Non-pigmented ciliary epithelial cell (primary cell): ENCODE results near the gene ESRRA.

Experiments
- DNase-seq: peaks from one replicate; pipeline ENCODE4 v3.0.0-alpha.2; 2010; ENCODE audit warnings: low read depth

Gene ESRRA

DNA sequence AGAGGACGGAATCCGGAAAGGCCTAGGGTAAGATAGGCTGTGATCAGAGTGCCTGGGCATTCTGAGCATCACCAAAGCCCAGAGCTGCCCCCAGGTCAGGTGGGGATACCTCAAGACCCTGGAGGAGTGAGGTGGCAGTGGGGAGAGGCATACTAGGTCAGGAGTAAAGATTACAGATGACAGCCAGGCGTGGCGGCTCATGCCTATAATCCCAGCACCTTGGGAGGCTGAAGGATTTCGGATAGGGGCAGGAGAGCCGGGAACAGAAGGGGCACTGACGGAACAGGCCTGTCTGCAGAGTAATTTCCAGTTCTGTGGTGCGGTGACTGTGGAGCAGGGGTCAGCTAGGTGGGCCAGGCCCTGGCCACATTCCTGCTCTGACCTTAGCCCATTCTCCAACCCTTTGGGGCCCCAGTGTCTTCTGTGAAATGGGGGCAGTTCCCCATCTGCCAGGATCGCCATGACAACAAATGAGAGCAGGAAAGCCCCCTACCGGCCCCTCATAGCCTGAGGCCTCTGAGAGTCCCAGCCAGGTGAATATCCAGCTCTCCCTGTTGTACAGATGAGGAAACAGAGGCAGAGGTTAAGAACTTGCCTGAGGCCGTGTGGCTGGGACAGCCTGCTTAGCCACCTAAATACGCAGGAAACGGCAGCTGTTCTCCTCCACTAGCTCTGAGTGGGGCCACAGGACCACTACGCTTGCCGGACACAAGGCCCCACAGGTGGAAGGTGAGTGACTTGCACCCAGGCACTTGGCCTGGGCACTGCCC is 30.1 kb upstream of the ESRRA start:
- no peak for DNase-seq

DNA sequence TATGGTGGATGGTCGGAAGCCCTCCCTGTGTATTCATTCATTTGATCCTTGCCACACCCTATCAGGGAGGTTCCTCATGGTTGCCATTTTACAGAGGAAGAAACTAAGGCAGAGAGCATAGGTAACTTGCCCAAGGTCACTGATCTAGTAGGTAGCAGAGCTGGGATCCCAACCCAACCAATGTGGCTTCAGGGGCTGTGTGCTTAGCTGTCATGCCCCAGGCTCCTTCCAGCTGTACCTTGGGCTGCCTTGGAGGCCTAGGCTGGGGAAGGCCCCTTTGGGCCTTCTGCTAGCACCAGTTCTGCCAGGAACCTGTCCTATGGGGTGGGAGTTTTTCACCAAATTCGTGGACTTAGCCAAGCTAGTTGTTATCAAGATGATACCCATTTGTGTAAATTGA is 29.5 kb upstream of the ESRRA start:
- DNase-seq, result no peak

DNA sequence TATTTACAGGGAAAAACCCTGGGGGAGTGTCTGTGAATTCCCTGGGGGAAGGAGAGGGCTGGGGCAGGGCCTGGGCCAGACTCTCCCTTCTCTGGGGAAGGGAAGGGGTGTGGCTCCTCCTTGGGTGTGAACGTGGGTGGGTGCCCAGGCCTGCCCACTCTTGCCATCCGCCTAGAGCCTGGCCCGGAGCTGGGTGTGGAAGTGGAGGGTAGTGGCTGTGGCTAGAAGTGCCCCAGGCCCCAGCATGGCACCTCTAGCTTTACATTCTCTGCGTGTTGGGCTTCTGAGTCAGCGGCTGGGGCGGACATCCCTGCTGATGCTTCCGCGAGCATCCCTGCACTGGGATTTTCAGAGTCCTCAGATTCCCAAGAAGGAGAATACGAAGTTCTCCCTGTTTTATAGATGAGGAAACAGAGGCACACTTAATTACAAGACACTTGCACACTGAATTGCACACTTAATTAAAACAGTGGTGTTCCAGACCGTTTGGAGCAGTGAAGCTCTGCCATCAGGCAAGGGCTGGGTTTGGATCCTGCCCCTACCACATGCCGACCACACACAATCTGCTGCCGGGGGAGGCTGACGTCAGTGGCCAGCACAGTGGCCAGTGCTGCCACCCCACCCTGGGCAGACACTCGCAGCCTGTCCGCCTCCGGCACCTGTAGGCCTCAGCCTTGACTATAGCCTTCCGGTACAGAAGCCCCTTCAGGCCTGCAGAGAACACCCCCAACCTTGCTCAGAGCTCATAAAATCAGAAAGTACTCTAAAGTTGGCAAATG is 28.5 kb upstream of the ESRRA start:
- no peak for DNase-seq

DNA sequence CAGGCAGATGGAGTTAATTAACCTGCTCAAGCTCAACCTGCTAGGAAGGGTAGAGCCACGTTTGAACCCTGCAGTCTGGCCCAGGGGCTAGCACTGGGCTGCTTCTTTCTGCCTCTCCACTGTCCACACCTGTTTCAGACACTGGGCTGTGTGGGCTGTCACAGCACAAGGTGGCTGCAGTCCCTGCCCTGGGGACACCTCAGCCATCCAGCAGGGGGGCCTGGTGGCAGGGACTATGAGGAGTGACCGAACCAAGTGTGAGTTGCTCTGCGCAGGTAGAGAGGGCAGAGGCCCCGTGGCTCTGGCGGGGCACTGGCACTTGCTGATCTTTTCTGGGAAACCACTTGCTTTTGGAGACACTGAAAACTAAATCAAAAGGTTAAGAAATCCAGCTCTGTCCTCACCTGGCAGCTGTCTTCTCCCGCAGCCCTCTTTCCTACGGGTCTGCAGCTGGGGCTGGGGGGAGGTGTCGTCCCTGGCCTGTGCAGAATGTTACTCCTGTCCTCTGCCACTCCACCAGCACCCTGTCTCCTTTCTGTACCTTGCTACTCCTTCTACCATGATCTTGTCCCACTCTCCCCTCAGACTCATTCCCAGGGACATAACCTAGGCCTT is 26.6 kb upstream of the ESRRA start:
- no peak for DNase-seq

DNA sequence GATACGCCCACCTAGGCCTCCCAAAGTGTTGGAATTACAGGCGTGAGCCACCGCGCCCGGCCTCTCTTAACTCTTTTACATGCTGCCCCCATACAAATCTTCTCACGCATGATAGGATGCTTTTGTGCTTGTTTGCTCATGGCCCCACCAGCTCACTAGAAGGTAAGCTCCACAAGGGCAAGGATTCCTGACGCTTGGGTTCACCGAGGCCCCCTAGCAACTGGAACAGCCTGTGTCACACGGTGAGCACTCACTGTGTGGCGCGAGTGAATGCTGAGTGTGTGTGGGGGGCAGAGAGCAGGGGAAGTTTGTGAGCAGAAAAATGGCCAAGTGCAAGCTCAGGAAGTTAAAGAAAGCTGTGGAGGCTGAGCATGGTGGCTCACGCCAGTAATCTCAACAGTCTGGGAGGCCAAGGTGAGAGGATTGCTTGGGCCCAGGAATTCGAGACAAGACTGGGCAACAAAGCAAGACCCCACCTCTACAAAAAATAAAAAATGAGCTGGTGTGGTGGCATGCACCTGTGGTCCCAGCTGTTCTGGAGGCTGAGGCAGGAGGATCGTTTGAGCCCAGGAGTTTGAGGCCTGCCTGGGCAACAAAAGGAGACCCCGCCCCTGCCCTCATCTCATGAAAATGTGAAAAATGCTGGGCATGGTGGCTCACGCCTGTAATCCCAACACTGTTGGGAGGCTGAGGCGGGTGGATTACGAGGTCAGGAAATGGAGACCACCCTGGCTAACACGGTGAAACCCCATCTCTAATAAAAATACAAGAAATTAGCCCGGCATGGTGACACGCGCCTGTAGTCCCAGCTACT is 23.2 kb upstream of the ESRRA start:
- DNase-seq, result no peak

DNA sequence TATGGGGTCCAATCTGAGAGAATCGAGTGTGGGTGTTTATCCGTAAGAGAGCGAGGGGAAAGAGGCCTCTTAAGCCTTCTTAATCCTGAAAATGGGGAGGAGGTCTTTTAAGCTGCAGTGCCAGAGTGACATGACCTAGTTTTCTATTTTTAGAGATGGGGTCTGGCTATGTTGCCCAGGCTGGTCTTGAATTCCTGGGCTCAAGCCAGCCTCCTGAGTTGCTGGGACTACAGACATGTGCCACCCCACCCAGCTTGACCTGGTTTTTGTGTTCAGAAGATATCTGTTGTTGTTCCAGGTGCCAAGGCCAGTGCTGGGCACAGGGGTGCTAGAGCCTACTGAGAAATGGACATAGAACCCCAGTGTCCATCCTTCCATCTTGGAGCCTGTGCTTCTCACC is 22.2 kb upstream of the ESRRA start:
- DNase-seq, result no peak

DNA sequence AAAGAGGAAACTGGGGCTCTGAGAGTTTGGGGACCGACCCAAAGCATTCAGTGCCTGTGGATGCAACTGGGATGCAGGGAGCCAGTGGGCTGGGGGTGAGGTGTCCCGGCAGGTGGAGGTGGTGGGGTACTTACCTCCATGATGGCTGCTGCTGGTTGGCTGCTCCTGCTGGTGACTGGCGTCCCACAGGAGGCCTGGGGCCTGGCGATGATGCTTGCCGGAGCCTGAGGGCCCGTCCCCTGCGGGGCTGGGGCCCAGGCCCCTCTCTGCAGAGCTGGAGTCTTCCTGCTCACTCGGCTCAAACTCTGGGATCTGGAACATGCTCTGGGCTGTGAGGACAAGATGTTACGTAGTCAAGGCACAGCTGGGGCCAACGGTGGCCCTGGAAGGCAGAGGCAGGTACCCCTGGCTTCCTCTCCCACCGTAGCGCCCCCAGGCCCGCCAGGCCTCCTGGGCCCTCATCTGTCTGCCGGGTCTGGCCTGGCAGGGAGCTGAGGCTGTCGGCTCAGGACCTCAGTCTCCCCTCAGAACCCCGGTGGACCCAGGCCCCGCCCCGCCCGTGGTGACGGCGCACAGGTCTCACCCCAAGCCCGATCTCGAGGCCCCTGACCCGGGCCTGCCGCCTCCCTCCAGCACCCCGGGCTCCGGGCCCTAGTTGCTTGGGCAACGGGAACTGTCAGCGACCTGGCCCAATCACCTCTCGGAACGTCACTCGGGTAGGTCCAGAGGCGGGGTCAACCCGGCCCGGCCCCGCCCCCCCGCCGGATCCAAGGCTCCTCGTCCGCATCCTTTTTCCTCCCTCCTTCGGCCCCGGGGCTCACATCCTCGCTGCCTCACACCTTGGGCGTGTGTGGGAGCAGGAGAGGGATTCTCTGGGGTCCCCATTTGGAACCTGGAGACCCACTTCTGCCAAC is 21.0 kb upstream of the ESRRA start, which contains the start of gene BAD:
BAD (minus strand) TSS at position 618 of the 914 bp plus-strand sequence; CDS start at position 321, 297 bp downstream.
- DNase-seq, result peak; percentile 54

DNA sequence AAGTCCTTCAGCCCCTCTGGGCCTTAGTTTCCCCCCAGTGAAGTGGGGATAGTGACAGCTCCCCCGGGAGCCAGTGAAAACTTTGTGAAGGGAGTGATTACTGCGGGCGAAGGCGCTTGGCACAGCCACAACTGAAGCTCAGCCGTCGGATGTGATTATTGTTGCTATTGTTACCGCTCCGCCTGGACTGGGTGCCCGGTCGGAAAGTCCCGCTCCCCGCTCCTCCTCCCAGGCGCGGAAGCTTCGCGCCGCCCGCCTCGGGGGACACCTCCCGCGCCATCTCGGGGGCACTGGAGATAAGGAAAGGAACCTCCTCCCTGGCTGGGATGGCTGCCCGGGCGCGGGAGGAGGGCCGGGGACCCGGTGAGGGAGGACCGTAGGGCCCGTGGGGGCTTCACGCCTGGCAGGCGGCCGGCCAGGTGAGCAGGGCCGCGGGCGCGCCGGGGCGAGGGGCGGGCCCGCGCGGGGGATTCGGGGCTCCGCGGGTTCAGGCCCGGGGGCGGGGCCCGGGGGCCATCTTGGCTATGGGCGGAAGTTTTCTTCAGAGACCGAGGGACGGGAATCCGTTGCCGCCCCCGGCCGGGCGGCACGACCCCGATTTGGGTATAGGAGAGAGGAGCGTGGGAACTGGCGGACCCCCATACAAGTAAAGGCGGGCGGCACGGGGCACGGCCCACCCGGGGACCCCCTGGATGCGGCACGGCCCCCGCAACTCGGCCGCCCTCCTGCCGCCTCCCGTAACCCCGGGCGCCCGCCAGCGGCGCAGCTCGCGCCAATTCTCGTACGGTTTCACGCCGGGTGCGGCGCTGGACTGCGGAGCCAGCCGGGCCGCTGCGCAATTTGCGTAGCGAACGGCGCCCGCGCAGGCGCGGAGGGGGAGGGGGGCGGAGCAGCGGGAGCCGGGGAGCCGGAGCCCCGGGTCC is 20.1 kb upstream of the ESRRA start, which contains the start of gene GPR137:
GPR137 (plus strand) TSS at position 887 of the 923 bp plus-strand sequence. CDS start 677 bp downstream, outside the sequence.
- DNase-seq, result no peak

DNA sequence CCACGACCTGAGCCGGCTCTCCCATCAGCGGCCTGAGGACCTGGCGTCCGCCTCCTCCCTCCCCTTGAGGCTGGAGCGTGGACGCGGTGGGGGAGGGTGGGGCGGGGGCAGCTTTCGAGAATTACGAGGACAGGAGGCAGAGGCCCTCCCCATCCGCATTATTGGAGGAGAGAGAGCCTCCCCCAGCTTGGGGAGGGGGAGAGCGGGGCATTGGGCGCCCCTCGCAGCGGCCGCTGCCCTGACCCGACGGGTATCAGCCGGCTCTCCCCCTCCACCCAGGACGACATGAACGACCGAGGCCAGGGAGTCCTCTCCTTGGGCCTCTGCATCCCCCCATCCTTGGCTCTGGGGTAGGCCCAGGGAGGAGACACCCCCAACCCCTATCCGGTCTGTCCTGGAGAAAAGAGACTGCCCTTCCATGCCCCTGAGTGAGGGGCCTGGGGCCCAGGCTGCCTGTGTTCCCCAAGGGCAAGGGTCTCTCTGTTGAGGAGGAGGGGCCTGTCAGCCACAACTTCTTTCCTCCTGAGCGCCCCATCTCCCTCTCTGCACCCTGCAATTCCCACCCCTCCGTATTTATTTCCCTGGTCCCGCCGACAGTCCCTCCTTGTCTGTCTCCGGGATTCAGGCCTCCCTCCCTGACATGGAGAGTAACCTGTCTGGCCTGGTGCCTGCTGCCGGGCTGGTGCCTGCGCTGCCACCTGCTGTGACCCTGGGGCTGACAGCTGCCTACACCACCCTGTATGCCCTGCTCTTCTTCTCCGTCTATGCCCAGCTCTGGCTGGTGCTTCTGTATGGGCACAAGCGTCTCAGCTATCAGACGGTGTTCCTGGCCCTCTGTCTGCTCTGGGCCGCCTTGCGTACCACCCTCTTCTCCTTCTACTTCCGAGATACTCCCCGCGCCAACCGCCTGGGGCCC is 19.2 kb upstream of the ESRRA start:
- DNase-seq, result no peak

DNA sequence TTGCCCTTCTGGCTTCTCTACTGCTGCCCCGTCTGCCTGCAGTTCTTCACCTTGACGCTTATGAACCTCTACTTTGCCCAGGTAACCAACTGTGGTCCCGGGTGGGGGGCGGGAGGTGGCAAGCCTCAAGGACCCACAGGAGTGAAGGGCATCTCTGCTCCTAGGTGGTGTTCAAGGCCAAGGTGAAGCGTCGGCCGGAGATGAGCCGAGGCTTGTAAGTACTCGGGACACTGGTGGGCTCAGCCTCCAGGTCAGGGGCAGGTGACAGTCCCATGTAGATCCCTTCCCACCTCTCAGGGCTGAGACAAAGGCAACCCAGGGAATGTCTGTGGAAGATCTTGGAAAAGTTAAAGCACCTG is 18.5 kb upstream of the ESRRA start:
- no peak for DNase-seq

DNA sequence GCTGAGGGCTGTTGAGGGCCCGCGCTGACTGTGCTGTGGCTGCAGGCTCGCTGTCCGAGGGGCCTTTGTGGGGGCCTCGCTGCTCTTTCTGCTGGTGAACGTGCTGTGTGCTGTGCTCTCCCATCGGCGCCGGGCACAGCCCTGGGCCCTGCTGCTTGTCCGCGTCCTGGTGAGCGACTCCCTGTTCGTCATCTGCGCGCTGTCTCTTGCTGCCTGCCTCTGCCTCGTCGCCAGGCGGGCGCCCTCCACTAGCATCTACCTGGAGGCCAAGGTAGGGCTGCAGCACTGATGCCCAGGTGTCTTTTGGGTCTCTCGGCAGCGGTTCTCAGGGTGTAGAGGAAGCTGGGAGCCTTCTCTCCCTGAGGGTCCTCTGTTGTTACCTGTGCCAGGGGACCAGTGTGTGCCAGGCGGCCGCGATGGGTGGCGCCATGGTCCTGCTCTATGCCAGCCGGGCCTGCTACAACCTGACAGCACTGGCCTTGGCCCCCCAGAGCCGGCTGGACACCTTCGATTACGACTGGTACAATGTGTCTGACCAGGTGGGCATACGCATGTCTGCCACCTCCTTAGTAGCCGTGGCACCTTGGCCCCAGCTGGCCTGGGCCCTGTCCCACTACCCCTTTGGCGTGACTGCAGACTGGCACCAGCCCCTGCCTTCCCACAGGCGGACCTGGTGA is 17.5 kb upstream of the ESRRA start:
- no peak for DNase-seq

DNA sequence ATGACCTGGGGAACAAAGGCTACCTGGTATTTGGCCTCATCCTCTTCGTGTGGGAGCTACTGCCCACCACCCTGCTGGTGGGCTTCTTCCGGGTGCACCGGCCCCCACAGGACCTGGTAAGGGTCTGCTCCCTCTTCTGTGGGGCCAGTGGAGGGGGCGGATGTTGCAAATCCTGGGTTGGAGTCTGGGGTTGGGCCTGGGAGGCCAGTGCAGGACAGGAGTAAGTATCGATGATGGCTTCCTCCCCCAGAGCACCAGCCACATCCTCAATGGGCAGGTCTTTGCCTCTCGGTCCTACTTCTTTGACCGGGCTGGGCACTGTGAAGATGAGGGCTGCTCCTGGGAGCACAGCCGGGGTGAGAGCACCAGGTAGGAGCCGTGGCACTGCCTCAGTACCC is 17.0 kb upstream of the ESRRA start:
- no peak for DNase-seq

DNA sequence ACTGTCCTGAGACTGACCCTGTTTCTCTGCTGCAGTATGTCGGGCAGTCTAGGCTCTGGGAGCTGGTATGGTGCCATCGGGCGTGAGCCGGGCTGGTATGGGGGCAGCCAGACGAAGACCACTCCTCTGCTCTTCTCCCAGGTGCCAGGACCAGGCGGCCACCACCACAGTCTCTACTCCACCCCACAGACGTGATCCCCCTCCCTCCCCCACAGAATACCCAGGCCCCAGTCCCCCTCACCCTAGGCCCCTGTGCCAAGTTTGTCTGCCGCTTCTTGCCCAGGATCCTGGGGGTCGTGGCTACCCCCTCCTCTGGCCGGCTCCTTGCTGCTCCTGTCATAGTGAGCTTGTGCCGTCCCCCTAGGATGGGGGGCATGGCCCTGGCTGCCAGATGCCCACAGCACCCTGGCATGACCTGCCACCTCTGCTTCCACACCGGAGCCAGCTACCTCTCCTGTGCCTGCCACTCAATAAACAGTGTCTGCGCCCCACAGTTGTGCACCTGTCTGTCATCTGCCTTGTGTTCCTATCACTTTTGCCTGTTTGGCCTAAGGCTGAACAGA is 16.2 kb upstream of the ESRRA start:
- no peak for DNase-seq

DNA sequence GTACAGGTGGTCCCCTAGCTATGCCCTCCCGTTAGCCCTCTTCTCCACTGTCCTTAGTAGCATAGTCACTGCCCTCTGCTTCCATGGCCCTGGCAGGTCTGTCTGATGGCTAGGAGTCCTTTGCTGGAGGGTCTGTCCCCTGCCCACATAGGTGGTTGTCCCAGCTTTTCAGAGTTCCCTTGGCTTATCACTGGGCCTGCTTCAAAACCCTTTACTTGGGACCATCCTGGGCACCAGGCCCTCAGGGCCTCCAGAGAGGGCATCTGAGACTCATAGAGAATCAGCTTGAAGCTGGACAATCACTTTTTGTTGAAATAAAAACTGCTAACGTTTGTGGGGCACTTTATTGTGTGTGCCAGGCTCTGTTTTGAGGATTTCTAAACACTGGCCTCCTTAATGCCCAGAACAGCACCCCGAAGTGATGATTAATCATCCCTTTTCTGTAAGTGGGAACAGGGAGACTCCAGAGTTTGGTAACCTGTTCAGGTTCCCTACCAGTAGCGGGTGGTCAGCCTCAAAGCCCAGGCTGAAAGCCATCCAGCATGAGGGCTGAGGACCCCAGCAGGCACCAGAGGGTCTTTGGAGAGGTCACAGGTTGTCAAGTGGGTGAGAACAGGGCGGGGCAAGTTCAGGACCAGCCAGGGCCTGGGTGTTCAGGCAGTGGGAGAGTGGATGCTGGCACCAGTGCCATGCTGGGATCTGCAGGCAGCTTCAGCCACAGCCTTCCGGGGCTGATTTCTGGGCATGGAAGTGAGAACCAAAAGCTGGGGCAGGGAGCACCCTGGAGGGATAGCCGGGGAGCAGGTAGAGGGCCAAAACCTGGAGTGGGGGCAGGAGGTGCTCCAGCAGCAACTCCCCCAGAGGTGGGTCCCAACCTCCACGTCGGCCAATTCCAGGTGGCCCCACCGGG is 14.7 kb upstream of the ESRRA start:
- no peak for DNase-seq

DNA sequence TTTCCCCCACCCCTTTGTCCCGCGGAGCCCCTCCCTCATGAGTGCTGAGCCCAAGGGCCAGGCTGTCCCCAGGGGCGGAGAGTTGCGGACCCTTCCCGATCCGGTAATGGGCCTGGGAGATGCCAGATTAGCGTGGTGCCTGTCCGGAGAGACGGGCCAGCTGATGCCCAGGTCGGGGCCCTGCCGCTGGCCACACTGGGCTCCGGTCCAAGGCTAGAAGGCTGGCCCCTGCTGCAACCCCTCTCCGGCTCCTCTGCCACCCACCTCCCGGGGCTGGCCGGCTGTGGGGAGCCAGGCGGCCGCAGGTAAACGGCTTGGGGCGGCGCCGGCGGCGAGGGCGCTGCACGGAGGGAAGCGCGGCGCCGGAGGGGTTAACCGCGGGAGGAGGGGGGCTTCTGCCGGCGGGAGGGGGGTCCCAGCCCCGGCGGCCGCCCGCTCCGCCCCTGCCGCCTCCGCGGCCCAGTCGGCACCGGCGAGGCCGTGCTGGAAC is 14.0 kb upstream of the ESRRA start, which contains the start of gene KCNK4:
KCNK4 (plus strand) TSS at position 41 of the 490 bp plus-strand sequence. CDS start 1,717 bp downstream, outside the sequence.
- DNase-seq, result no peak

DNA sequence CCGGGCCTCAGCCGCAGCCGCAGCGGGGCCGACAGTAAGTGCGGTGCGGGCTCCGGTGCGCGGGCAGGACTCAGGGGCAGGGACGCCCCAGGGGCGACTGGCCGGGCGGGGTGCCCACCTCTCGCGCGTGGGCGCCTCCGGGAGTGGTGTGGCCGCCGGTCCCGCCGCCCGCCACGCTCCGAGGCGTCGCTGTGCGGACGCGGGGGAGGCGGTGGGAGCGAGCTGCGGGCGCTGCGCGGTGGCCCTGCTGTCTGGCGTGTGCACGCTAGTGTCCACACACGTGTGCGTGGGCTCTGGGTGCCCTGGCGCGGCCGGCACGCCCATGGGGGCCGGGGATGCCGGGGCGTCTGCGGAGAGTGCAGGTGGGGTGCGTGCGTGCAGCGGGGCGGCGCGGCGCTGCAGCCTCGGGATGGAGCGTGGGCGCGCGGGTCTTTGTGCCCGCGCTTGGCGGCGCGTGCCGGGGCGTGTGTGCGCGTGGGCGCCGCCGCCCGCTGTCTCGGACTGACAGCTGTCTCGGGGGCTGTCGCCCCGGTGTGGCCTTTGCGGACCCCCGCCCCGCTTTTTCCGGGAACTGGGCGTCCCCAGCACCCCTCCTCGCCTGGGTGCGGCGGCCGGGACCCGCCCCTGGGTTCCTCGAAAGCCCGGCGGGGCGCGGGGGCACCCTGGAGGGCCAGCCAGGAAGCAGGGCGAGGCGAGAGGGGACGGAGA is 13.4 kb upstream of the ESRRA start:
- DNase-seq, result no peak
